ENCODE results near the gene CRISPLD2.
"Not testable (repeated sequence)": the region's sequence is repeated elsewhere in the genome, so short reads cannot be mapped to it uniquely, and the experiment has no call there.

Gene CRISPLD2

GRCh38 chr16:84859681-84860080 is 39.9 kb downstream of the CRISPLD2 start:
- no peak for DNase-seq (ENCODE audit: low read depth, low spot score)

- no peak for DNase-seq (ENCODE audit: low read depth, low spot score)
Observed at GRCh38 chr16:84860383-84860782, 40.6 kb downstream of the CRISPLD2 start.

- DNase-seq (ENCODE audit: low read depth, low spot score), result no peak
Observed at GRCh38 chr16:84861671-84862070, 41.9 kb downstream of the CRISPLD2 start.

GRCh38 chr16:84862804-84863480 is 43.2 kb downstream of the CRISPLD2 start:
- DNase-seq (ENCODE audit: low read depth, low spot score), result no peak

GRCh38 chr16:84863481-84863814 is 43.7 kb downstream of the CRISPLD2 start:
- no peak for DNase-seq (ENCODE audit: low read depth, low spot score)

- no peak for DNase-seq (ENCODE audit: low read depth, low spot score)
Observed at GRCh38 chr16:84864326-84864955, 44.7 kb downstream of the CRISPLD2 start.

GRCh38 chr16:84867696-84868095 is 47.9 kb downstream of the CRISPLD2 start:
- no peak for DNase-seq (ENCODE audit: low read depth, low spot score)

GRCh38 chr16:84868328-84868727 is 48.5 kb downstream of the CRISPLD2 start:
- no peak for DNase-seq (ENCODE audit: low read depth, low spot score)

- no peak for DNase-seq (ENCODE audit: low read depth, low spot score)
Observed at GRCh38 chr16:84868829-84869472, 49.2 kb downstream of the CRISPLD2 start.

GRCh38 chr16:84869473-84869845 is 49.7 kb downstream of the CRISPLD2 start:
- DNase-seq (ENCODE audit: low read depth, low spot score), result no peak

GRCh38 chr16:84872971-84873370 is 53.2 kb downstream of the CRISPLD2 start:
- DNase-seq (ENCODE audit: low read depth, low spot score), result not testable (repeated sequence)

- DNase-seq (ENCODE audit: low read depth, low spot score), result no peak
Observed at GRCh38 chr16:84874004-84874435, 54.2 kb downstream of the CRISPLD2 start.

- DNase-seq (ENCODE audit: low read depth, low spot score), result no peak
Observed at GRCh38 chr16:84874553-84874952, 54.8 kb downstream of the CRISPLD2 start.

GRCh38 chr16:84874983-84875382 is 55.2 kb downstream of the CRISPLD2 start:
- no peak for DNase-seq (ENCODE audit: low read depth, low spot score)

GRCh38 chr16:84875846-84876245 is 56.1 kb downstream of the CRISPLD2 start:
- DNase-seq (ENCODE audit: low read depth, low spot score), result no peak

- no peak for DNase-seq (ENCODE audit: low read depth, low spot score)
Observed at GRCh38 chr16:84876873-84877606, 57.3 kb downstream of the CRISPLD2 start.

- no peak for DNase-seq (ENCODE audit: low read depth, low spot score)
Observed at GRCh38 chr16:84878770-84879169, 59.0 kb downstream of the CRISPLD2 start.

GRCh38 chr16:84879569-84880487 is 60.0 kb downstream of the CRISPLD2 start:
- DNase-seq (ENCODE audit: low read depth, low spot score), result no peak

- peak; percentile 75 for DNase-seq (ENCODE audit: low read depth, low spot score)
Observed at GRCh38 chr16:84881702-84882521, 62.1 kb downstream of the CRISPLD2 start.

GRCh38 chr16:84883301-84883700 is 63.5 kb downstream of the CRISPLD2 start:
- DNase-seq (ENCODE audit: low read depth, low spot score), result no peak

- no peak for DNase-seq (ENCODE audit: low read depth, low spot score)
Observed at GRCh38 chr16:84884246-84884595, 64.4 kb downstream of the CRISPLD2 start.

All from smooth muscle cell of the brain vasculature (primary cell).